Activated CD8-positive, alpha-beta memory T cell treated with anti-CD3 and anti-CD28 coated beads for 48 hours (primary cell): ENCODE results near the gene TXNDC16.
"Not testable (repeated sequence)": the region's sequence is repeated elsewhere in the genome, so short reads cannot be mapped to it uniquely, and the experiment has no call there.

Source experiments
- DNase-seq, 3 experiments: peaks; one replicate each; pipeline ENCODE4 v3.0.0-alpha.2; 2020; ENCODE audit warnings: low read depth in 2 of 3, low spot score in 2 of 3

Gene TXNDC16

DNA sequence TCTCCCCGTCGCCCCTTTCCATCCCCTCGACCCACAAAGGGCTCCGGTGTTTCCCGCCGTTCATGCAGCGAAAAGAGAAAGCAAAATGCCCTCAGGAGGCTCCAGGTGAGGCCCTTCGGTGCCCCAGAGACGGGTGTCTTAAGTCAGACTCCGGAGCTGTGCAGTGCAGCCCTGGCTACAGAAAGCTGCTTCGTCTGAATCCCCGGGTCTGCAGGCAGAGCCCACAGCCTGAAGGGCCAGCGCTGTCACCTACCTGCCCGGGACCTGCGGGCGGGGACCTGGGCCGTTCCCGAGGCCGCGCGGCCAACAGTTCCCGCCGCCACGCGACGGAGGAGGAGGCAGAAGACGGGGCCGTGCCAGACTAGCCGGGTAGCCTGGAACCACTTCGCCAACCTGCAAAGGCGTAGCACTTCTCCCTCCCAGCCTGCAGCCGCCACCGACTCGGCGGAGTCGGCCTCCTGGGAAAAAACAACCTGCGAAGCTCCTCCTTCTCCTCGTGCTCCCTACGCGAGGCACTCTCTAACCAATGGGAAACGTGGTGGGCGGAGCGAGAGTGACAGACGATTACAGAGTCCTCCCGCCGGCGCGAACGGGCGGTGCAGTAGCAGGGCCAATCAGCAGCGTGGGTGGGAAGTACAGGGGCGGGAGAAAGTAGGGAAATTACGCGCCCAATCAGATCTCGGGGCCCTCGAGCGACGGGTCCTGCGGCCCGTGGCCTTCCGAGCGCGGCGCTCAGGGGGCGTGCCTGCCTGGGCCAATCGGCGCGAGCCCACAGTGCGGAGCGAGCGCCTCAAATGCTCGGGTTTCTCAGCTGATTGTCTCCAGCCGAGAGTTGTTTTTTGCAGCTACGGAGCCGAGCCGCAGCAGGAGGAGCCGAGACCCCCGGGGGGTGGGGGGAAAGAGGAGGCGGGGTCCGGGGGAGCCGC lies at the start of gene TXNDC16, which contains the start of gene GPR137C:
Gene TXNDC16 (minus strand): TSS at position 443 of the 926 bp plus-strand sequence. CDS start 8,948 bp downstream, outside the sequence.
Gene GPR137C (plus strand): TSS at position 774 of the 926 bp plus-strand sequence. CDS start 312 bp downstream, outside the sequence.
- peak; percentile 86 to 98 (median 96) for DNase-seq

GRCh38 chr14:52599974-52600373 lies 47.7 kb upstream of the TXNDC16 start:
- no peak for DNase-seq

DNA sequence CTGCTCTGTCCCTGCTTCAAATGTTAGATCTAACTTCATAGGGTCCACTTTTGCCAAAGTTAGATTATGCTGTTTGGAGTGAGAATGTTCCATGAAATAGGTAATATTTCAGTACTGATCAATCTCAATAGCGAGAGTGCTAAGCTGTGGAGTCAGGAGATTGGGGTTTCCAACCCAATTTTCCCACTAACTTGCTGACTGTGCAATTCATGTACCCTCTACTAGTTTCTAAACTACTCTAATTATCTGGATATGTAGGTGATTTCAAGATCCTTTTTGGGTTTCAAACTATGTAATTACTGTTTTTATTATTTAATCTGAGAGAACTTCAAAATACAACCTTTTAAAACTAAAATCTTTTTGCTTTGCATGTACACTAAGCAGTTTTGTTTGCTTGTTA lies 46.3 kb upstream of the TXNDC16 start:
- DNase-seq = no peak

- no peak for DNase-seq
Observed at GRCh38 chr14:52596861-52597260, 44.6 kb upstream of the TXNDC16 start.

GRCh38 chr14:52596320-52596719 lies 44.0 kb upstream of the TXNDC16 start:
- DNase-seq = no peak

- no peak for DNase-seq
Observed at GRCh38 chr14:52590318-52590717, 38.0 kb upstream of the TXNDC16 start.

DNA sequence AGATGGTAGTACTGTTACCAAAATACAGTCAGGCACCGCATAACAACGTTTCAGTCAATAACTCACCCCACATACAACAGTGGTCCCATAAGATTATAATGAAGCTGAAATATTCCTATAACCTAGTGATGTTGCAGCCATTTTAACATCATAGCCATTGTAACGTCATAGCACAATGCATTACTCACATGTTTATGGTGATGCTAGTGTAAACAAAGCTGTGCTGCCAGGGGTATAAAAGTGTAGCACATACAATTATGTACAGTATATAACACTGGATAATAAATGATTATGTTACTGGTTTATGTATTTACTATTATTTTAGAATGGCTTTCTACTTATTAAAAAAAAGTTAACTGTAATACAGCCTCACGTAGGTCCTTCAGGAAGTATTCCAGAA lies 37.3 kb upstream of the TXNDC16 start:
- no peak for DNase-seq

GRCh38 chr14:52583544-52583943 lies 31.2 kb upstream of the TXNDC16 start:
- DNase-seq = no peak

DNA sequence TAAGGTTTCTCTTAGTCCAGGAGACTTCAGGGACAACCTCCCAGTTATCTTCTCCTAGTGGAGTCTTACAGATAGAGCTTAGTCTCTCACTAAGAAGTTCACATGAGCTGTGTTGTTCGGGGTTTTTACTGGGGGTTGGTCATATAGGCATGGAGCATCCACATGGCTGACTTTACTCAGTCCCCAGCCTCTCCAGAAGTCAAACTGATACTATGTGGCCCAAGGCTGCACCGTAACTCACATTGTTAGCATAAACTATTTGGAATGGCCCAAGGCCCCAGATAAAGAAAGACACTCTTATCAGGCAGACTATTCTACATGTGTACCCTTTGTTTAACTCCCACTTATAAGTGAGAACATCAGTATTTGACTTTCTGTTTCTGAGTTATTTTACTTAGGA lies 23.6 kb upstream of the TXNDC16 start:
- no peak for DNase-seq

- not testable (repeated sequence) for DNase-seq
Observed at GRCh38 chr14:52568454-52568853, 16.1 kb upstream of the TXNDC16 start.

DNA sequence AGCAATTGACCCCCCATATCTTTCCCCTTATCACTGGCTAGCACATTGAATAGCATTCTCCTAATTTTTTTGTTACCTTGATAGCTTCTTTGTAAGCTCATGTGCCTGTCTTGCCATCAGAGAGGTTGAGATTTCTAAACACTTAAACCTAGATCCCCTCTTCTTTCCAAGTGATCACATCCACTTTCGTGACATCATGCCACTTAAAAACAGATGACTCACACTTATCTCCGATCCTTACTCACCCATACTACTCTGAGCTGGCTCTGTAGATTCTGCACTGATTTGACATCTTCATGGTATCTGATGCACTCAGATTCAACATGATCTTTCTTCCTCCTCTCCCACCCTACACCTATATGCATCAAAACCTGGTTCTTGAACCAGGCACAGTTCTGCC lies 10.8 kb upstream of the TXNDC16 start:
- DNase-seq = no peak

DNA sequence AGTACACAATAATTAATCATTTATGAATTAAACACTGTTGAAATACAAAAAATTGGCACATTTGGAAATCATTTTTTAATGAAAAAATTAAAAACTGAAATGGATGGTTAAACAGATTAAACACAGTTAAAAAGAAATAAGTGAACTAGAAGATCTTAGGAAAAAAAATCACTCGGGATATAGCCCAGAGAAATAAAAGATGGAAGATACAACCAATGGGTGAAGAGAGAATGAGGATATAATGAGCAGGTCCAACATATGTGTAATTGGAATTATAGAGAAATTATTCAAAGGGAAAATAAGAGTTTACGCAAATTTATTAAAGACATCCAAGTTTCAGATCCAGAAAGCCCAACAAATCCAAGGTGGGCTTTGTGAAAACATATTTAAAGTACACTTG lies 6.4 kb upstream of the TXNDC16 start:
- DNase-seq = no peak

- peak; percentile 39 to 46 (median 40) for DNase-seq
Observed at GRCh38 chr14:52553671-52554575, 1.6 kb upstream of the TXNDC16 start.

DNA sequence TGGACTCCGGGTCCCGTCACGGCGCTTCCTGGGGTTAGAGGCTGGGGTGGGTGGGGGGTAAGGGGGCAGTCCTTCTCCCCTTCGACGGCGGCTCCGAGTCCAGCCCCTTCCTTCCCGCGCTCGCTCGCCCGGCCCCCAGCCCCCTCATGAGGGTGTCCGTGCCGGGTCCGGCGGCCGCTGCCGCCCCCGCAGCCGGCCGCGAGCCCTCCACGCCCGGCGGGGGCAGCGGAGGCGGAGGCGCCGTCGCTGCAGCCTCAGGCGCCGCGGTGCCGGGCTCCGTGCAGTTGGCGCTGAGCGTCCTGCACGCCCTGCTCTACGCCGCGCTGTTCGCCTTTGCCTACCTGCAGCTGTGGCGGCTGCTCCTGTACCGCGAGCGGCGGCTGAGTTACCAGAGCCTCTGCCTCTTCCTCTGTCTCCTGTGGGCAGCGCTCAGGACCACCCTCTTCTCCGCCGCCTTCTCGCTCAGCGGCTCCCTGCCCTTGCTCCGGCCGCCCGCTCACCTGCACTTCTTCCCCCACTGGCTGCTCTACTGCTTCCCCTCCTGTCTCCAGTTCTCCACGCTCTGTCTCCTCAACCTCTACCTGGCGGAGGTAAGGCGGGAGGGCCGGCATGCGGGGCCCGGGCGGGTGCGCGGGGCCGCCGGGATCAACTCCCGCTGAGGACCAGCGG lies 831 bp upstream of the TXNDC16 start:
- peak; percentile 6 to 12 (median 7) for DNase-seq

GRCh38 chr14:52551696-52552062 lies 626 bp downstream of the TXNDC16 start:
- DNase-seq = no peak

GRCh38 chr14:52551205-52551604 lies 1.1 kb downstream of the TXNDC16 start:
- no peak for DNase-seq

- no peak for DNase-seq
Observed at GRCh38 chr14:52550661-52551060, 1.6 kb downstream of the TXNDC16 start.

GRCh38 chr14:52547526-52547925 lies 4.8 kb downstream of the TXNDC16 start:
- no peak for DNase-seq

GRCh38 chr14:52547027-52547426 lies 5.3 kb downstream of the TXNDC16 start:
- no peak for DNase-seq

DNA sequence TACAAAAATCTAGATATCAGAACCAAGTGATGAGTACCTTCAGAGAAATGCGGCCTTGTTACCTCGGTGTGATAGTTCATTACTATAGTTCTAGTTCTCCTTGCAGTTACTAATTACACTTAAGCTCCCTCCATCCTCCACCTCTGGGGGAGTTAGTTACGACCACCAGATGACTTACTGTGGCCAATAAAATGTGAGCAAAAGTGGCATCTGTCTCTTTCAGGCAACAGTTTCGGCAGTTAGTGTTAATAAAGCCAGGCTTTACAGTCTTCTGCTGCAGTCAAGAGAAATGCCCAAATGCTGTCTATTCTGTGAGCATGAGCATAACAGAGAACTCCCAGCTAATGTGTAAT lies 6.0 kb downstream of the TXNDC16 start:
- no peak for DNase-seq

DNA sequence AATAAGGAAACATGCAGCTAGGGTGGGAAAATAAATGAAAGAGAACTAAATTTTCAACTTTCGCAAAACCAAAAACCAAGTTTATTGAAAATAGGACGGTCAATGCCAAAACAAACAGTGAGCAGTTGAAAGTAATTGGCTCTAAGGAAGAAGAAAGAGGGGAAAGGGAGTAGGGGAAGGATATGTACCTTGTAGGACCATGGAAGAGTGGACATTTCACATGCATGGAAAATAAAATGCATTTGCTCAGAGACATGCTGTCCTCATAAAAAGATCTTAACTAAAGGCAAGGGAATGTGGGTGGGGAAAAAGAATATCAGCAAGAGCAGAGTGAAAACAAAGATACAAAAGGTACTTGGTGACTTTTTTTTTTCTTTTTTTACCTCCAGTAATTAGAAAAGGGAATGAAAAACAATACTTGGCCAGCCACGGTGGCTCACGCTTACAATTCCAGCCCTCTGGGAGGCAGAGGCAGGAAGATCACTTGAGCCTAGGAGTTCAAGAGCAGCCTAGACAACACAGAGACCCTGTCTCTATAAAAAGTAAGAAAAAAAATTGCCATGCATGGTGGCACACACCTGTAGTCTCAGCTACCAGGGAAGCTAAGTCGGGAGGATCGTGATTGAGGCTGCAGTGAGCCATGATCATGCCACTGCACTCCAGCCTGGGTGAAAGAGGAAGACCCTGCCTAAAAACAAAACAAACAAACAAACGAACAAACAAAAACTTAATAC lies 6.6 kb downstream of the TXNDC16 start:
- no peak for DNase-seq
